SHP77 treated with DMSO at 0.1 percent for 48 hours (cell line): ENCODE results near the gene TMEM198.

Source experiments
- DNase-seq: peaks from one replicate; lab custom pipeline; 2025; lab: John Stamatoyannopoulos, UW

TMEM198 gene

GRCh38 chr2:219545295-219545942 lies 1.6 kb downstream of the TMEM198 start:
- no peak for DNase-seq

DNA sequence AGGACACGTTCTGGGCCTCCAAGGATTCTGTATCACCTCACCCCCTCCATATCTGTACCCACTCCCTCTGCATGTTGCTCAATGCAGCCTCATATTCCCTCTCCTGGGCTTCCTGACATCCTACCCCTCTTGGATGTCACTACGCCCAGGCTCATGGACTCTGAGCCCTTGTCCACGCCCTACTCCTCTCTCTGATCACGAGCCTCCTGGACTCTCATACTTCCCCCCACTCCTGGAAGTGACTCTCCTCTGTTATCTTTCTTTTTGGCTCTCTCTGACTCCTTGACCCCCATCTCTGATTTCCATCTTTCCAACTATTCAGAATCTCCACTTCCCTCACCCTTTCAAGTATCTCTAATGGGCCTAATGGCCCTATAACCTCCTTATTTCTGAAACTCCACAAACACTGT lies 2.1 kb downstream of the TMEM198 start:
- DNase-seq = no peak

GRCh38 chr2:219547621-219548020 lies 3.8 kb downstream of the TMEM198 start:
- DNase-seq = no peak

DNA sequence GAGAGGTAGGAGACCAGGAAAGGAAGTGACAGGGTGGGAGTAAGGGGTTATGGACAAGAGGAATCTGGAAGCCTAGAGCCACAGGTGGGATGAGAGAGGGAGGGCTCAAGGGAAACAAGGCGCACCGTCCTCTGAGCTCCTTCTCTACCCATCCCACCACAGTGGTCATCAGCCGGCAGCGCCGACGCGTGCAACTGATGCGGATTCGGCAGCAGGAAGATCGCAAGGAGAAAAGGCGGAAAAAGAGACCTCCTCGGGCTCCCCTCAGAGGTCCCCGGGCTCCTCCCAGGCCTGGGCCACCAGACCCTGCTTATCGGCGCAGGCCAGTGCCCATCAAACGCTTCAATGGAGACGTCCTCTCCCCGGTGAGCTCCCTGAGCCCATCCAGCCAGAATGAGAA lies 5.2 kb downstream of the TMEM198 start:
- no peak for DNase-seq

- no peak for DNase-seq
Measured at GRCh38 chr2:219549619-219550018, 5.8 kb downstream of the TMEM198 start.

DNA sequence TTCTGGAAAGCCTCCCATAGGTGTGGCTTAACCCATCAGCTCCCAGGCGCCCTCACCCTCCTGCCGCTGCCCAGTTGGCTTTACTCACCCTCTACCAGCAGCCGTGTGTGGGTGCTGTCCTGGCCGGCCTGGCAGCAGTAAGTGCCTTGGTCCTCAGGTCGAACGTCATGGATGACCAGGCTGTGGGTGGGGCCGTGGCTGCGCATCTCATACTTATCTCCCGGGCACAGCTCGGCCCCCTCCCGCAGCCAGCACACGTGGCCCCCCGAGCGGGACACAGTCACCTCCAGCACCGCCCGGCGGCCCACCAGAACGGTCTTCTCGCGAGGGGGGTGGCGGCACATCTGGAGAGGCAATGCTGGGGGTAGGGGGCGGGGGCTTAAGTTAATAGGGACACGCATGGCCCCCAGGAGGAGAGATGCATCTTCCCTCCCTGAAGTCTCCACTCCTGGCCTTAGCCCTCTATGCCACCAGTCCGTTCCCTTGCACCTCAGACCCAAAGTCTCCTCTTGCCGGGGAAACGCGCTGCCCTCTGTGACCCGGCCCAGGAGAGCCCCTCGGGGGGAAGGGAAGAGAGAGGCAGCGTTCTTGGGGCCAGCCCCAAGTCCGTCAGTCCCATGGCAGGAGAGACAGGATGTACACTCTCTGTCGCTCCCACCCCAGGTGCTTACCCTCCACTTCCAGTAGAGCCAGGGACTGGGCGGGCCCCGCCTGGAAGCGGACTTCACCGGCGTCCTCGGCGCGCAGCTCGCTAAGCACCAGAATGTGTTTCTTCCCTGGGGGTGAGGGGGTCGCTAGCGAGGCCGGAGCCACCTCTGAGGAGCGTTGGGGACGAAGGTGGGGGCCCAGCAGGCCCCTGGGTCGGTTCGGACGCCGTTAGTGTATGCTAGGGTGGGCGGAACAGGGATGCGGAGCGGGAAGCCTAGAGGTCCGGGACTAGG lies 7.9 kb downstream of the TMEM198 start:
- no peak for DNase-seq

GRCh38 chr2:219552382-219553167 lies 8.7 kb downstream of the TMEM198 start:
- peak; percentile 68 for DNase-seq

GRCh38 chr2:219553168-219553417 lies 9.3 kb downstream of the TMEM198 start:
- no peak for DNase-seq

- DNase-seq = no peak
Measured at GRCh38 chr2:219553463-219553963, 9.7 kb downstream of the TMEM198 start.

GRCh38 chr2:219554350-219554749 lies 10.5 kb downstream of the TMEM198 start:
- no peak for DNase-seq

GRCh38 chr2:219555956-219556355 lies 12.1 kb downstream of the TMEM198 start:
- DNase-seq = no peak

DNA sequence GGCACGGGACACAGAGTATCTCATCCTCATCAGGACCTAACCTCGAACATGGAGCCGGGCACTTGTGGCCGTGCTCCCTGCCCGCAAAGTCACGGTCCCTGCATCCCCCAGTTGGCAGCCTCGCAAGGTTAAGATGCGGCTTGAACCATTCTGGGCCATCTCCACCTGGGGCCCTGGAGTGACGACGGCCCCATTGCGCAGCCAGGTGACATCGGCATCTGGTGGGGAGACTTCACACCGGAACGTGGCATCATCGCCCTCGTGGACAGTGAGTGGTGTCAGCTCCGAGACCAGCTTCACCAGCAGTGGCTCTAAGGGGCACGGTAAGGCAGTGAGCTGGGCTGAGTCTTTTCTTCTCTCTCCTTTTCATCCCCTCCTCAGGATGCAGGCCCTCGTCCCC lies 12.6 kb downstream of the TMEM198 start:
- DNase-seq = no peak

GRCh38 chr2:219557320-219557719 lies 13.5 kb downstream of the TMEM198 start:
- DNase-seq = no peak

DNA sequence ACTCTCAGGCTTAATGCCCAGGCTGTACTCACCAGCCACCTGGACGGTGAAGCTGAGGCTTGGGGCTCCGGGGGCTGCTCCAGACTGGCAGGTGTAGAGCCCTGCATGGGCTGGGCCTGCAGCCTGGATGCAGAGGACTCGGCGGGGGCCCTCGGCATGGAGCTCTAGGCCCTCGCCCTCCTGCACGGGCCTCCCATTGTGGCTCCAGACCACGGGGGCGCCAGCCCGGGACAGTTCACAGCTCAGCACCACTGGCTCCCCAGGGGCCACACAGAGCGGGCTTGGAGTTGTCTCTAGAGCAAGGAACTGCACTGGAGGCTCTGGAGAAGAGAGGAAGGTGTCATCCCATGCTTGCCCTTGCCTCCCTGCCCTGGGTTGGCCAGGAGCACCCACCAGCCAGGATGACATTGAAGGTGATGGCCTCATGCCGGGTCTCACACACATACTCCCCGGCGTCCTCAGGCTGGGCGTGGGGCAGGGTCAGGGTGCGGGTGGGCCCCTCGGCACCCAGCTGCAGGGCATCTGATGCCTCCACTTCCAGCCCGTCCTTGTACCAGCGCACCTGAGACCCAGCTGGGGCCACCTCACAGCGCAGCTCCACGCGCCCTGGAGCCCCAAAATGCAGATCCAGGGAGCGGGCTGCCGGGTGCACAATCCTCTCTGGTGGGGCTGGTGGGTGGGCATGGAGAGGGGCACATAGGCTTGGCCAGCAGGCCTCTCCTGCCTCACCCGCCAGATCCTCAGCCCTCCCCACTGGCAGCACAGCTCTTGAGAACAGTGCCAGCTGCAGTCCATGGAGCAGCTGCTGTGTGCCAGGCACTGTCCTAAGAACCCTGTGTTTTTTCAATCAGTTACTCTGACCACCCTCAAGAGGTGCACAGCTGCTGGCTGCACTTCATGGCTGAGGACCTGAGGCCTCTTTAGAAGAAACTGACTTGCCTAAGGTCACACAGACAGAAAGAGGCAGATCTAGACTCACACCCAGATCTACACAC lies 14.3 kb downstream of the TMEM198 start:
- DNase-seq = no peak

- DNase-seq = no peak
Measured at GRCh38 chr2:219559156-219559915, 15.5 kb downstream of the TMEM198 start.

- DNase-seq = no peak
Measured at GRCh38 chr2:219560037-219560892, 16.4 kb downstream of the TMEM198 start.

DNA sequence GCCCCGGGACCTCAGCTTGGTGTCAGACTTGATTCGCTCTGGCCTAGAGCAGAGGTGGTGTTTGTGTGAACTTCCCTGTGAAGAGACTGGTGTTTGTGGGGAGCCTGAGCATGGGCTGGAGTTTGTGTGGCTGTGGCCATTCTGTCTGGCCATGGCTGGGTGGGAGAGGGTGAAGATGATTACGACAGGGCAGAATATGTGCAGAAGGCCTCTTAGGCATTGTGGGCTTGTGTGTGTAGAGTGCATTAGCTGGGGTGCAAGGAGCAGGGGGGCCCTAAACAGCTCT lies 17.0 kb downstream of the TMEM198 start:
- DNase-seq = no peak

GRCh38 chr2:219561179-219562048 lies 17.6 kb downstream of the TMEM198 start:
- no peak for DNase-seq
